ENCODE data around the gene PAEP.

DNA sequence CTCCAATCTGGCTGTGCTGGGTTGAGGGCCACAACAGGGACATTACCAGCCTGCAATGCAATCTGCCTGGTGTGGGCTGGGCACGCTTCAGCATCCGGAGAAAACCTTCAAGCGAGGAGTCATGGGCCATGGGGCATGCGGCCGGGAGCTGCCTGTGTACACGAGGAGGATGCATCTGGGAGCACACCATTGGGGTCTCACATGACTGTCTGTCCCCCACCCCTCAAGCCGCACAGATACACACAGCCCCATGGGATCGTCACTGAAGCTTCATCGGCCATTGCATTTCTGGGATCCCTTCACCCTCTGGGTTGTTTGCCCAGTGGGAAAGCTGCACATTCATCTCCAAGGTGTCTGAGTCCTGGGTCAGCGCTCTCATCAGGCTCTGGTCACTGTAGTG is 30.5 kb upstream of the PAEP start:
- TF ChIP-seq, protein P1, sequence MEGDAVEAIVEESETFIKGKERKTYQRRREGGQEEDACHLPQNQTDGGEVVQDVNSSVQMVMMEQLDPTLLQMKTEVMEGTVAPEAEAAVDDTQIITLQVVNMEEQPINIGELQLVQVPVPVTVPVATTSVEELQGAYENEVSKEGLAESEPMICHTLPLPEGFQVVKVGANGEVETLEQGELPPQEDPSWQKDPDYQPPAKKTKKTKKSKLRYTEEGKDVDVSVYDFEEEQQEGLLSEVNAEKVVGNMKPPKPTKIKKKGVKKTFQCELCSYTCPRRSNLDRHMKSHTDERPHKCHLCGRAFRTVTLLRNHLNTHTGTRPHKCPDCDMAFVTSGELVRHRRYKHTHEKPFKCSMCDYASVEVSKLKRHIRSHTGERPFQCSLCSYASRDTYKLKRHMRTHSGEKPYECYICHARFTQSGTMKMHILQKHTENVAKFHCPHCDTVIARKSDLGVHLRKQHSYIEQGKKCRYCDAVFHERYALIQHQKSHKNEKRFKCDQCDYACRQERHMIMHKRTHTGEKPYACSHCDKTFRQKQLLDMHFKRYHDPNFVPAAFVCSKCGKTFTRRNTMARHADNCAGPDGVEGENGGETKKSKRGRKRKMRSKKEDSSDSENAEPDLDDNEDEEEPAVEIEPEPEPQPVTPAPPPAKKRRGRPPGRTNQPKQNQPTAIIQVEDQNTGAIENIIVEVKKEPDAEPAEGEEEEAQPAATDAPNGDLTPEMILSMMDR (IDR thresholded peaks at IDR 0.05; ENCODE audit: insufficient read depth, low read depth, low read length) = no peak
- TF ChIP-seq EZH2 (IDR thresholded peaks at IDR 0.05; ENCODE audit: insufficient read depth, low read length) = no peak

Measured in astrocyte (in vitro differentiated cells and primary cell).